Activated naive CD4-positive, alpha-beta T cell treated with anti-CD3 and anti-CD28 coated beads, Interleukin-2, amount 10 ng/mL, durations not matched to agents 7 days and 5 days (primary cell): ENCODE measurements around the gene LDLRAD3.

Experiments
- CTCF ChIA-PET: fragments of 350-600 bp; sonication (Branson Sonifier 250); formaldehyde crosslinking; loops from one replicate; lab custom pipeline; 2021; ENCODE audit warnings: antibody characterized with exemption; lab: Charles Lee
- DNase-seq: peaks from one replicate; pipeline ENCODE4 v3.0.0-alpha.2; 2020
- H3K27ac Mint-ChIP-seq: one replicate; pipeline ENCODE4 v1.8.0; 2021; ENCODE audit warnings: mild to moderate bottlenecking, moderate library complexity, mixed read lengths
- H3K27me3 Mint-ChIP-seq: one replicate; pipeline ENCODE4 v1.8.0; 2021; ENCODE audit warnings: mild to moderate bottlenecking, mixed read lengths
- H3K36me3 Mint-ChIP-seq: one replicate; pipeline ENCODE4 v1.8.0; 2021; ENCODE audit warnings: mixed read lengths
- H3K4me1 Mint-ChIP-seq: one replicate; pipeline ENCODE4 v1.8.0; 2021; ENCODE audit warnings: mixed read lengths
- H3K4me3 Mint-ChIP-seq: one replicate; pipeline ENCODE4 v1.8.0; 2021; ENCODE audit warnings: mild to moderate bottlenecking, moderate library complexity, mixed read lengths
- H3K9me3 Mint-ChIP-seq: one replicate; pipeline ENCODE4 v1.8.0; 2021; ENCODE audit warnings: mixed read lengths

Gene LDLRAD3

GRCh38 chr11:36229091-36229705 is 285.3 kb downstream of the LDLRAD3 start:
- Mint-ChIP-seq H3K27ac (no peak overlapping the region), H3K36me3 (no peaks in the 10 kb centered on the region), H3K9me3 (no peaks in the 10 kb centered on the region), H3K4me3 (no peak overlapping the region), H3K4me1 (no peaks in the 10 kb centered on the region), H3K27me3 (peaks cover 3% of the 10 kb centered on the region)
- CTCF ChIA-PET = no interaction called here
- no peak for DNase-seq

- no peak for DNase-seq
- CTCF ChIA-PET = interaction anchor here (1.2 kb wide), 1 partner anchor 35 kb away, joined by 4 read pairs; no protein-coding TSS in a partner anchor
- no peak overlapping the region for H3K27ac Mint-ChIP-seq
- H3K4me3 Mint-ChIP-seq = no peak overlapping the region
- no peaks in the 10 kb centered on the region for H3K9me3 Mint-ChIP-seq
- H3K36me3 Mint-ChIP-seq = no peaks in the 10 kb centered on the region
- peaks cover 3% of the 10 kb centered on the region for H3K27me3 Mint-ChIP-seq
- H3K4me1 Mint-ChIP-seq = no peaks in the 10 kb centered on the region
Measured at GRCh38 chr11:36230779-36231699, 287.2 kb downstream of the LDLRAD3 start.

DNA sequence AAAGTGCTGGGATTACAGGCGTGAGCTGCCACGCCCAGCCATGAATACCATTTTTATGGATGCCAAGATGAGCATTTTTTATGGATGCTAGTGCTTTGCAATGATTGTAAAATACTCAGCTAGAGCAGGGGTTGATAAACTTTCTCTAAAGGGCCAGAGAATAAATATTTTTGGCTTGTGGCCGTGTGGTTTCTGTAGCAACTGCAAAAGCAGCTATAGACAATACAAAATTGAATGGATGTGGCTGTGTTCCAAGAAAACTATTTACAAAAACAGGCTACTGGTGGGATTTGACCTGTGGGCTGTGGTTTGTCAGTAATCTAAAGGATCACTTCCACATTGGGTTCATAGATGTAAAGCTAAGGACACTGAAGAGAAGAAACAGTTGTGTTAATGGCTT is 289.3 kb downstream of the LDLRAD3 start:
- Mint-ChIP-seq H3K27me3 (peaks cover 15% of the 10 kb centered on the region), H3K36me3 (no peaks in the 10 kb centered on the region), H3K27ac (no peak overlapping the region), H3K4me3 (no peak overlapping the region), H3K4me1 (no peaks in the 10 kb centered on the region), H3K9me3 (no peaks in the 10 kb centered on the region)
- no peak for DNase-seq
- CTCF ChIA-PET = no interaction called here

- CTCF ChIA-PET = interaction anchor here (1.4 kb wide), 1 partner anchor 19 kb away, joined by 3 read pairs; no protein-coding TSS in a partner anchor
- no peaks in the 10 kb centered on the region for H3K9me3 Mint-ChIP-seq
- DNase-seq = no peak
- H3K27me3 Mint-ChIP-seq = peaks cover 12% of the 10 kb centered on the region
- no peak overlapping the region for H3K4me3 Mint-ChIP-seq
- H3K4me1 Mint-ChIP-seq = no peaks in the 10 kb centered on the region
- H3K36me3 Mint-ChIP-seq = no peaks in the 10 kb centered on the region
- H3K27ac Mint-ChIP-seq = no peak overlapping the region
Measured at GRCh38 chr11:36234825-36235224, 291.0 kb downstream of the LDLRAD3 start.

DNA sequence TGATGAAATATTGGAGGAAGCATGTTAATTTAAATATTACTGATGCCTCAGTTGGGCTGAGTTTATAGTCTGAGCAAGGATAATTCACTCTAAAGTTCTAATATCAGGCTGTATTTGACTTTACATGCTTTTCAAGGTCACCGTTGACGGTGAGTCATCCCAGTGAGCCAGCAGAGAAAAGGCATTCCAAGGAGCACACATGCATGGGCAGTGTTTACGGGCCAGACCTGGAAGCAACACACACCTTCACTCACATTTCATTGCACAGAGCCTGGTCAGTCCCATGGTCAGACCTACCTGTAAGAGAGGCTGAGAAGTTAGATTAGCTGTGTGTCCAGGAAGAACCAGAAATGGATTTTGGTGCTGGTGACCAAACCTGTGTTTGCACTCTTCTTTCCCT is 291.9 kb downstream of the LDLRAD3 start:
- no peaks in the 10 kb centered on the region for H3K9me3 Mint-ChIP-seq
- H3K4me1 Mint-ChIP-seq = no peaks in the 10 kb centered on the region
- H3K36me3 Mint-ChIP-seq = no peaks in the 10 kb centered on the region
- no peak overlapping the region for H3K27ac Mint-ChIP-seq
- CTCF ChIA-PET = no interaction called here
- H3K27me3 Mint-ChIP-seq = peaks cover 16% of the 10 kb centered on the region
- no peak for DNase-seq
- no peak overlapping the region for H3K4me3 Mint-ChIP-seq

- peaks cover 19% of the 10 kb centered on the region for H3K27me3 Mint-ChIP-seq
- DNase-seq = no peak
- H3K9me3 Mint-ChIP-seq = no peaks in the 10 kb centered on the region
- H3K36me3 Mint-ChIP-seq = no peaks in the 10 kb centered on the region
- no peak overlapping the region for H3K27ac Mint-ChIP-seq
- no peak overlapping the region for H3K4me3 Mint-ChIP-seq
- H3K4me1 Mint-ChIP-seq = no peaks in the 10 kb centered on the region
- CTCF ChIA-PET = no interaction called here
Measured at GRCh38 chr11:36237391-36237790, 293.5 kb downstream of the LDLRAD3 start.

GRCh38 chr11:36238036-36238631 is 294.3 kb downstream of the LDLRAD3 start:
- no peaks in the 10 kb centered on the region for H3K4me1 Mint-ChIP-seq
- CTCF ChIA-PET = no interaction called here
- no peak for DNase-seq
- no peak overlapping the region for H3K27ac Mint-ChIP-seq
- no peaks in the 10 kb centered on the region for H3K9me3 Mint-ChIP-seq
- no peaks in the 10 kb centered on the region for H3K36me3 Mint-ChIP-seq
- peaks cover 19% of the 10 kb centered on the region for H3K27me3 Mint-ChIP-seq
- H3K4me3 Mint-ChIP-seq = no peak overlapping the region

GRCh38 chr11:36238881-36239280 is 295.0 kb downstream of the LDLRAD3 start:
- H3K36me3 Mint-ChIP-seq = no peaks in the 10 kb centered on the region
- H3K9me3 Mint-ChIP-seq = no peaks in the 10 kb centered on the region
- peaks cover 19% of the 10 kb centered on the region for H3K27me3 Mint-ChIP-seq
- no peak overlapping the region for H3K4me3 Mint-ChIP-seq
- CTCF ChIA-PET = no interaction called here
- no peak overlapping the region for H3K27ac Mint-ChIP-seq
- no peaks in the 10 kb centered on the region for H3K4me1 Mint-ChIP-seq
- no peak for DNase-seq

- CTCF ChIA-PET = no interaction called here
- Mint-ChIP-seq H3K27me3 (peaks cover 19% of the 10 kb centered on the region), H3K27ac (no peak overlapping the region), H3K4me1 (no peaks in the 10 kb centered on the region), H3K9me3 (no peaks in the 10 kb centered on the region), H3K36me3 (no peaks in the 10 kb centered on the region), H3K4me3 (no peak overlapping the region)
- DNase-seq = no peak
Measured at GRCh38 chr11:36239636-36240035, 295.8 kb downstream of the LDLRAD3 start.

DNA sequence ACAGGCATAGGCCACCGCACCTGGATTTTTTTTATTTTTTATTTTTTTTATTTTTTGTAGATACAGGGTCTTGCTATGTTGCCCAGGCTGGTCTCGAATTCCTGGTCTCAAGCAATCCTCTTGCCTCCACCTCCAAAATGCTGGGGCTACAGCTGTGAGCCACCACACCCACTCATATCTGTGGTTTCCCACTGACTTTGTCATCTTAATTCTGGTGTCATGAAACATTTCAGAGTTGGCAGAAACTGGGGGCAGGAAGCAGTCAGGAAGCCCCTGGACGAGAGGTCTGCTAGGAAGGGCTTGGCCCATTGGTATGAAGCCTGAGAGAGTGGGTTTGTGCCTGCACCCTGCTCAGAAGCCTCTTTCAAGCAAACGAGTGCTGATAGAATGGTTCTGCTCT is 296.3 kb downstream of the LDLRAD3 start:
- H3K4me1 Mint-ChIP-seq = no peaks in the 10 kb centered on the region
- DNase-seq = no peak
- CTCF ChIA-PET = no interaction called here
- H3K9me3 Mint-ChIP-seq = no peaks in the 10 kb centered on the region
- peaks cover 19% of the 10 kb centered on the region for H3K27me3 Mint-ChIP-seq
- no peaks in the 10 kb centered on the region for H3K36me3 Mint-ChIP-seq
- no peak overlapping the region for H3K27ac Mint-ChIP-seq
- no peak overlapping the region for H3K4me3 Mint-ChIP-seq

- H3K4me1 Mint-ChIP-seq = no peaks in the 10 kb centered on the region
- peaks cover 19% of the 10 kb centered on the region for H3K27me3 Mint-ChIP-seq
- H3K27ac Mint-ChIP-seq = no peak overlapping the region
- no peak for DNase-seq
- no peak overlapping the region for H3K4me3 Mint-ChIP-seq
- no peaks in the 10 kb centered on the region for H3K36me3 Mint-ChIP-seq
- no peaks in the 10 kb centered on the region for H3K9me3 Mint-ChIP-seq
- CTCF ChIA-PET = no interaction called here
Measured at GRCh38 chr11:36240801-36241200, 296.9 kb downstream of the LDLRAD3 start.

DNA sequence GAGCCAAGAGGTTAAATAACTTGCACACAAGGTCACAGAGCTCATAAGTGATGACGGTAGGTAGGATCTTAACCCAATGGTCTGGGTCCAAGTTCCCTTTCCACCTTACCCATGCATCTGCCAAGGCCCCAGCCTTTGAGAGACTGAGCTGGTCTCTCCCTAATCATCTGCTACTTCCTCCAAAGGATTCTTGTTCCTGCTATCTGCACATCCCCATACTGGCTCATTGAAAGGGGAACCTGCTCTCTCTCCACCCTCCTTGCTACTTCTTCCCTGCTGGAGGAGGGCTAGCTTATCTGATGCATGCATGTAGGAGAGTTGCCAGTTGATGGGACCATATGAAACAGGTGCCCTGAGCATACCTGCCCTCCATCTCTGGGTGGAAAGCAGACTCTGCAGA is 297.6 kb downstream of the LDLRAD3 start:
- CTCF ChIA-PET = no interaction called here

GRCh38 chr11:36243641-36244040 is 299.8 kb downstream of the LDLRAD3 start:
- Mint-ChIP-seq H3K36me3 (no peaks in the 10 kb centered on the region), H3K4me1 (no peaks in the 10 kb centered on the region), H3K27me3 (peaks cover 15% of the 10 kb centered on the region), H3K27ac (no peak overlapping the region), H3K9me3 (no peaks in the 10 kb centered on the region), H3K4me3 (no peak overlapping the region)
- no peak for DNase-seq
- CTCF ChIA-PET = no interaction called here

More for the DNA sequence above, 297.6 kb downstream of the LDLRAD3 start:
- H3K27ac Mint-ChIP-seq = no peak overlapping the region
- DNase-seq = no peak
- H3K36me3 Mint-ChIP-seq = no peaks in the 10 kb centered on the region
- H3K27me3 Mint-ChIP-seq = peaks cover 18% of the 10 kb centered on the region
- no peaks in the 10 kb centered on the region for H3K9me3 Mint-ChIP-seq
- no peak overlapping the region for H3K4me3 Mint-ChIP-seq
- no peaks in the 10 kb centered on the region for H3K4me1 Mint-ChIP-seq

GRCh38 chr11:36247493-36247892 is 303.6 kb downstream of the LDLRAD3 start:
- Mint-ChIP-seq H3K36me3 (no peaks in the 10 kb centered on the region), H3K27me3 (peaks cover 23% of the 10 kb centered on the region), H3K27ac (no peak overlapping the region), H3K9me3 (no peaks in the 10 kb centered on the region), H3K4me1 (no peaks in the 10 kb centered on the region), H3K4me3 (no peak overlapping the region)
- no peak for DNase-seq
- CTCF ChIA-PET = interaction anchor here (1.4 kb wide), 1 partner anchor 19 kb away, joined by 4 read pairs; no protein-coding TSS in a partner anchor
